Breast epithelium (tissue), 4 donors: ENCODE results near the gene MRC2. TPM values are rescaled to one million over a fixed set of nuclear protein-coding genes. Genes with fewer than 3 reads are reported as not detected.
A peak's percentile ranks its signal among the peaks of the same experiment; 100 is the strongest.

Experiments used
- DNase-seq, 2 donors: peaks; one replicate each; pipeline ENCODE4 v3.0.0-alpha.2; 2019; ENCODE audit warnings: low spot score in 2 of 2
- H3K27ac ChIP-seq, 2 donors: fragments of 200-600 bp; sonication (generic) in 1 of 2; one replicate each; pipeline ENCODE4 v1.5.1; 2016 to 2019; ENCODE audit warnings: mild to moderate bottlenecking in 1 of 2
- H3K27me3 ChIP-seq, 2 donors: fragments of 200-600 bp; sonication (generic) in 1 of 2; one replicate each; pipeline versions ENCODE4 v1.5.1 to v1.6.0; 2017 to 2019; ENCODE audit warnings: control low read depth in 1 of 2, mild to moderate bottlenecking in 1 of 2
- H3K36me3 ChIP-seq: fragments of 200-600 bp; one replicate; pipeline ENCODE4 v1.5.1; 2019
- H3K4me1 ChIP-seq, 2 donors: fragments of 200-600 bp; sonication (generic); one replicate each; pipeline ENCODE4 v1.5.1; 2016 to 2019; ENCODE audit warnings: control low read depth in 1 of 2
- H3K4me3 ChIP-seq, 3 donors: fragments of 200-600 bp; sonication (generic); 1 replicate in 2 of 3; 2 replicates in 1 of 3; pipeline ENCODE4 v1.5.1; 2016 to 2019; ENCODE audit warnings: mild to moderate bottlenecking in 3 of 3, moderate library complexity in 2 of 3
- H3K9me3 ChIP-seq, 2 donors: fragments of 200-600 bp; sonication (generic) in 1 of 2; one replicate each; pipeline ENCODE4 v1.5.1; 2016 to 2019; ENCODE audit warnings: control low read depth in 1 of 2
- POLR2A ChIP-seq: fragments of 450-650 bp; IDR thresholded peaks from one replicate; pipeline ENCODE4 v1.6.1; 2016; ENCODE audit warnings: antibody characterized with exemption, mild to moderate bottlenecking, moderate library complexity
- POLR2AphosphoS5 ChIP-seq, 3 donors: sonication (generic); formaldehyde crosslinking; IDR thresholded peaks; one replicate each; pipeline ENCODE4 v1.6.1; 2017; ENCODE audit warnings: antibody characterized with exemption in 3 of 3
- intact Hi-C: fragments of 100-400 bp; cut with DNase I; formaldehyde crosslinking; loops from one replicate; pipeline ENCODE4 v1.15.1; 2023; ENCODE audit warnings: low total_unique reads
- total RNA-seq, 3 donors: library from RNA; depleted of rRNA; stranded (reverse); fragments of >200 nt; gene quantifications; one replicate each; pipeline ENCODE4 v1.1.0, GENCODE V29; 2016
- TF ChIP-seq, protein P1 (sequence below), 3 donors: fragments of 450-650 bp; IDR thresholded peaks; one replicate each; pipeline ENCODE4 v1.5.1; 2016 to 2017; ENCODE audit warnings: antibody characterized with exemption in 3 of 3, mild to moderate bottlenecking in 3 of 3, moderate library complexity in 3 of 3

Gene MRC2
- total RNA-seq, 3 donors from 2014 or later = 28.4 to 40.2 (median 37.4) TPM

DNA sequence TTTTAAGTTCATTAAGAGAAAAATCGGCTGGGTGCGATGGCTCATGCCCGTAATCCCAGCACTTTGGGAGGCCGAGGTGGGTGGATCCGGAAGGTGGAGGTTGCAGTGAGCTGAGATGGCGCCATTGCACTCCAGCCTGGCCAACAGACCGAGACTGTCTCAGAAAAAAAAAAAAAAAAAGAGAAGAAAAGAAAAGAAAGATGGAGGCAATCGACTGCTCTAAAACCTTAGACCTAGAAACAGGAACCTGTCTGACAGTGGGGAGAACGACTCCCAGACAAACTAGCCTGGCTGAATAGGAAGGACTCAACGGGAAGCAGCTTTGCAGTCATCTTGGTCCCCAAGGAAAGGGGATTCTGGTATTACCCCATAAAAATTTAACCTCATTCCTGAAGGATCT is 13.7 kb downstream of the MRC2 start:
- no peak for DNase-seq
- Histone ChIP-seq H3K4me3 (no peak overlapping the region), H3K27ac (no peak overlapping the region), H3K36me3 (no peaks in the 10 kb centered on the region), H3K4me1 (no peaks in the 10 kb centered on the region), H3K27me3 (no peaks in the 10 kb centered on the region), H3K9me3 (no peaks in the 10 kb centered on the region)
- intact Hi-C loops = no loop called here
- TF ChIP-seq, protein P1, sequence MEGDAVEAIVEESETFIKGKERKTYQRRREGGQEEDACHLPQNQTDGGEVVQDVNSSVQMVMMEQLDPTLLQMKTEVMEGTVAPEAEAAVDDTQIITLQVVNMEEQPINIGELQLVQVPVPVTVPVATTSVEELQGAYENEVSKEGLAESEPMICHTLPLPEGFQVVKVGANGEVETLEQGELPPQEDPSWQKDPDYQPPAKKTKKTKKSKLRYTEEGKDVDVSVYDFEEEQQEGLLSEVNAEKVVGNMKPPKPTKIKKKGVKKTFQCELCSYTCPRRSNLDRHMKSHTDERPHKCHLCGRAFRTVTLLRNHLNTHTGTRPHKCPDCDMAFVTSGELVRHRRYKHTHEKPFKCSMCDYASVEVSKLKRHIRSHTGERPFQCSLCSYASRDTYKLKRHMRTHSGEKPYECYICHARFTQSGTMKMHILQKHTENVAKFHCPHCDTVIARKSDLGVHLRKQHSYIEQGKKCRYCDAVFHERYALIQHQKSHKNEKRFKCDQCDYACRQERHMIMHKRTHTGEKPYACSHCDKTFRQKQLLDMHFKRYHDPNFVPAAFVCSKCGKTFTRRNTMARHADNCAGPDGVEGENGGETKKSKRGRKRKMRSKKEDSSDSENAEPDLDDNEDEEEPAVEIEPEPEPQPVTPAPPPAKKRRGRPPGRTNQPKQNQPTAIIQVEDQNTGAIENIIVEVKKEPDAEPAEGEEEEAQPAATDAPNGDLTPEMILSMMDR (IDR thresholded peaks at IDR 0.05) = no peak
- TF ChIP-seq POLR2AphosphoS5 (IDR thresholded peaks at IDR 0.05) (no peak), POLR2A (no peak)

DNA sequence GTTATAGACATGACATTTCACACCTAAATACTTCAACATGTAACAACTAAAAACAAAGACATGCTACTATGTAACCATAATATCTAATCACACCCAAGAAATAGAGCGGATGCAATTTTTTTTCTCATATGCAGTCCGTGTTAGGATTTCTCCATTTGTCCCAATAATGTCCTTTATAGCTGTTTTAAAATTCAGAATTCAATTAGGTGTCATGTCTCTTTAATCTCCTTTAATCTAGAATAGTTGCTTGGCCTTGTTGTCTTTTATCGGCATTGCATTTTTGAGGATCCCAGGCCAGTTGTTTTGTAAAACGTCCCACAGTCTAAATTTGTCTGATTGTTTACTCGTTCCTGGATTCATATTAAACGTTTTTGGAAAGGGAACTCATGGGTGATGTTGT is 14.5 kb downstream of the MRC2 start:
- no peak overlapping the region for H3K4me3 ChIP-seq
- TF ChIP-seq POLR2AphosphoS5 (IDR thresholded peaks at IDR 0.05) (no peak), POLR2A (no peak)
- TF ChIP-seq, protein P1 (IDR thresholded peaks at IDR 0.05) = no peak
- no peak for DNase-seq
- no peaks in the 10 kb centered on the region for H3K4me1 ChIP-seq
- H3K27ac ChIP-seq = no peak overlapping the region
- intact Hi-C loops = no loop called here
- no peaks in the 10 kb centered on the region for H3K36me3 ChIP-seq
- H3K9me3 ChIP-seq = no peaks in the 10 kb centered on the region
- H3K27me3 ChIP-seq = no peaks in the 10 kb centered on the region

DNA sequence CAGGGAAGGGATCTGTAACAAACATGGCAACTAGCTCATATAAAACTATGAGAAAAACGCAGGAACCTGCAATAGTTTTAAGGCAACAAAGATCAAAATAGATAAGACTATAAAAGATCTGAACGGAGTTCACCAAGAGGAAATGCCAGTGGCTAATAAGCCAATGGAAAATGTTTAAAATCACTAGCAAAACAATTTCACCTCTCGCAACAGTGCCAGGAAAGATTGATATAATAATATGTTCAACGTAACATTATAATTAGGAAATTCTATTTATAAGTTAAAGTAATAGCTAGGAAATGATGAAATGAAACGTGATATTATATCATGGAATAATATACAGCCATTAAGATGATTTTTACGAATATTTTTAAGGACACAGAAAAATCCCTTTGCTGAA is 16.0 kb downstream of the MRC2 start:
- TF ChIP-seq POLR2AphosphoS5 (IDR thresholded peaks at IDR 0.05) (no peak), POLR2A (no peak)
- TF ChIP-seq, protein P1 (IDR thresholded peaks at IDR 0.05) = no peak
- no peak for DNase-seq
- no peaks in the 10 kb centered on the region for H3K27me3 ChIP-seq
- no peak overlapping the region for H3K27ac ChIP-seq
- H3K4me1 ChIP-seq = no peaks in the 10 kb centered on the region
- H3K36me3 ChIP-seq = no peaks in the 10 kb centered on the region
- intact Hi-C loops = no loop called here
- H3K9me3 ChIP-seq = no peaks in the 10 kb centered on the region
- no peak overlapping the region for H3K4me3 ChIP-seq

DNA sequence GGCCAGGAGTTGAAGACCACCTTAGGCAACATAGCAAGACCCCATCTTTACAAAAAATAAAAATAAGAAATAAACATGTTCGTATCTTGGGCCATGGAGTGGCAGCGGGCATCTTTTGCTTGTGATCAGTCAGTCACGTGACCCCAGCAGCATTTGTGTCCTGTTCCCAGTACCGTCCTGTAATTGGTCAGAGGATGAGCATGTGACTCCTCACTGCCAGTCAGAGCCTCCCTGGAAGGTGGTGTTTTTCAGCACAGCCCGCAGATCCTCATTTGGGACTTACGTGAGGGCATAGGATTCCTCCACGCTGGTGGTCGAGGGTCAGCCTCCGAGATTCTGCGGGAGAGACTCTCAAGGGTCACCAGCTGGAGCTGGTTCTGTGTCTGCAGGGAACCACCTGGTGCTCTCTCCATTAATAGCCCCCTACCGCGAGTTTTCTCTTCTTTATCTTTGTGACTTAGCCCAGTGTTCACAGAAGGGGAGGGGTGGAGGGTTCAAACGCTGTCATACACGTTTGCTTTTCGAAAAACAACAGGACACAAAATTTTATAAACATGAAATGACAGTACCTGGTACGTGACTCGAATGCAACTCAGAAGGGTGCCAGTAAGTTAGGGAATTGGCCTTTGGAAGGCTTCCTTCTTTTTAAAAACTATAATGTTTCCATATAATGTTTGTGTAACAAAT is 17.2 kb downstream of the MRC2 start:
- TF ChIP-seq, protein P1 (IDR thresholded peaks at IDR 0.05) = no peak
- TF ChIP-seq POLR2A (no peak), POLR2AphosphoS5 (IDR thresholded peaks at IDR 0.05) (no peak)
- intact Hi-C loops = no loop called here
- H3K27ac ChIP-seq = no peak overlapping the region
- H3K4me1 ChIP-seq = no peaks in the 10 kb centered on the region
- H3K4me3 ChIP-seq = no peak overlapping the region
- H3K36me3 ChIP-seq = no peaks in the 10 kb centered on the region
- H3K27me3 ChIP-seq = no peaks in the 10 kb centered on the region
- H3K9me3 ChIP-seq = no peaks in the 10 kb centered on the region
- no peak for DNase-seq

DNA sequence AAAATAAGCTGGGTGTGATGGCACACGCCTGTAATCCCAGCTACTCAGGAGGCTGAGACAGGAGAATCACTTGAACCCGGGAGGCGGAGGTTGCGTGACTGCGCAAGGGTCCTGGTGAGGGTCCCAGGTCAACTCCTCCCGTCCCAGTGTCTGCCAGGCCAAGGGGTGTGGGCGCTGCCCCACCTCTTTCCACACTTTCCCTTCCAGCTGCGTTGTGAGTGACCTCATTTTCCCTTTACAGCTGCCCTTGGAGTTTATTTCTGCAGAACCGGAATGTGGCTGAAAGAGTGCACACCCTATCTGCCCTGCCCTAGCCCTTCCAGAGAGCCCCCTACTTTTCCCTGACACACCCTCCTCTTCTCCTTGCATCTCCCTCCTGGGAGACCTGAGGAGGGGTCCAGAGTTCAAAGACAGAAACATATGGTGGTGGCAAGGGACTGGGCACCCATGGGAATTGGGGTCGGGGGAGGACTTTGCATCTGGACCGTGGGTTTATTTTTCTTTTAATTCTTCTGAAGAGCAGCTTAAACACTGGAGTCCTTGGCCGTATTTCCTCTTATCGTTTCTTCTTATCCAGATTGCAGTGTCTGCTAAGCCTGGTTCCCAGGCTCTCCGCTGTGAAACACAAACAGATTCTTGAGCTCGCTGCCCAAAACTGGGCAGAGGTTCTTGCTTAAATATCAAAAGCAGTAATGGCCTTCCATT is 20.9 kb downstream of the MRC2 start:
- no peaks in the 10 kb centered on the region for H3K36me3 ChIP-seq
- no peaks in the 10 kb centered on the region for H3K27me3 ChIP-seq
- DNase-seq = no peak
- H3K4me3 ChIP-seq = no peak overlapping the region
- intact Hi-C loops = no loop called here
- no peaks in the 10 kb centered on the region for H3K9me3 ChIP-seq
- peaks cover 0 to 5% of the 10 kb centered on the region in 2 donors for H3K4me1 ChIP-seq
- TF ChIP-seq POLR2A (no peak), POLR2AphosphoS5 (IDR thresholded peaks at IDR 0.05) (no peak)
- TF ChIP-seq, protein P1 (IDR thresholded peaks at IDR 0.05) = no peak
- peak overlapping the region in 1 of 2 donors; percentile 58 for H3K27ac ChIP-seq
